ENCODE measurements around the gene TM9SF4.
"Not testable (repeated sequence)": the region's sequence is repeated elsewhere in the genome, so short reads cannot be mapped to it uniquely, and the experiment has no call there.

The TM9SF4 gene

DNA sequence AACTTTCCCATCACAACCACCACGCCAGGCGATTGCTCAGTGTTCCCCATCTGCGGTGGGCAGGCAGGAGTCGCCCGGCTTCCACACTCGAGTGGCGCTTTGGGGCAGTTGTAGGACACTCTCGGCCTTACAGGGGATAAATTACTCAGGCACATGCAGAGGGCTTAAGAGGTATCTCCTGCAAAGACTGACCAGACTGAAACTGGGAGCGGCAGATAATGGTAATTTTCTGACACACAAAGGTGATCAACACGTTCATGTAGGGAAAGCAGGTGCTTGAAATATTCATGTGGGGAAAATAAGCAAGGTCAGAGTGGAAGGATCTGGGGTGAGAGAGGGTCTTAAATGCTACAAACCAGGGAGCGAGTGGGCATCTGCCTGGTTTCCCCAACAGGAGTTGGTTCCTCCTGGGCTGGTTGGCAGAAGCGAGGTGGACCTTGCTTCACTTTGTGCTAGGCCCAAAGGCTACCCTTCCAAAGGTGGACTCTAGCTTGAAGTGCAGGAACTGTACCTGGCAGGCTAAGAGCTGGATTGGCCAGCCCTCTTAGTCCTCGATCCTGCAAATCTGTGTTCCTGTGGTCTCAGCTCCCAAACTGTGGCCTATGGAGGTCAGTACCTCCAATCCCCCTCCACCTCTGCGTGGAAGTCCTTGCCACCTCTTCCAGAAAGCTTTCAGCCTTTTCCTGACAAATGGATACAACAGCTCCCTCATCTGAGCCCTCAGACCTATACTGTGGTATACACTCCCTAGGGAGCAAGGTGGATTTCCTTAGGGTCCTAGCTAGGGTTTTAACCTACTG is 81.3 kb downstream of the TM9SF4 start:
- Histone ChIP-seq H3K27ac (ENCODE audit: low read depth, low read length) (peak overlapping the region; percentile 78), H3K4me3 (ENCODE audit: low read length) (peak overlapping the region; percentile 80), H3K4me1 (ENCODE audit: control insufficient read depth, insufficient read depth, low read length) (peaks cover 5% of the 10 kb centered on the region), H3K27me3 (ENCODE audit: control insufficient read depth, insufficient read depth, low read length) (no peaks in the 10 kb centered on the region), H3K36me3 (ENCODE audit: control insufficient read depth, insufficient read depth, low read length) (peaks cover 5% of the 10 kb centered on the region), H3K9ac (ENCODE audit: low read length) (peak overlapping the region; percentile 12)

DNA sequence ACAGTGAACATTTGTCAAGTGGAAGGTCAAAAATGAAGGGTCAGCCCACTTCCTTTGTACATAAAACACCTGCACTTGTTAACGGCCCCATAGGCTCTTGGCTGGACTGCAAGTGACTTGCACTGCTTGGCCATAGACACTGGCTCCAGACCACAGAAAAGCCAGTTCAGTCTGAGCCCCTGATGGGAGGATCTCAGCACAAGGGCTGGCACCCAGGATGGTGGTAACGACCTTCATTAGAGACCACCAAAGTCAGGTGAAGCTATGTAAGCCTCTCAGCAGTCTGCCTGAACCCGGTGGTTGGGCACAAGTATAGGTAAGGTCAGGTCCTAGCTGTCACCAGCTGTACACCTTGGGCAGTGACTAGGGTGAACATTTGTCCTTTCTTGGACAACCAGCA is 81.9 kb downstream of the TM9SF4 start:
- Histone ChIP-seq H3K27ac (ENCODE audit: low read depth, low read length) (no peak overlapping the region), H3K4me1 (ENCODE audit: control insufficient read depth, insufficient read depth, low read length) (peaks cover 5% of the 10 kb centered on the region), H3K9ac (ENCODE audit: low read length) (no peak overlapping the region), H3K36me3 (ENCODE audit: control insufficient read depth, insufficient read depth, low read length) (peaks cover 11% of the 10 kb centered on the region), H3K27me3 (ENCODE audit: control insufficient read depth, insufficient read depth, low read length) (no peaks in the 10 kb centered on the region), H3K4me3 (ENCODE audit: low read length) (no peak overlapping the region)

DNA sequence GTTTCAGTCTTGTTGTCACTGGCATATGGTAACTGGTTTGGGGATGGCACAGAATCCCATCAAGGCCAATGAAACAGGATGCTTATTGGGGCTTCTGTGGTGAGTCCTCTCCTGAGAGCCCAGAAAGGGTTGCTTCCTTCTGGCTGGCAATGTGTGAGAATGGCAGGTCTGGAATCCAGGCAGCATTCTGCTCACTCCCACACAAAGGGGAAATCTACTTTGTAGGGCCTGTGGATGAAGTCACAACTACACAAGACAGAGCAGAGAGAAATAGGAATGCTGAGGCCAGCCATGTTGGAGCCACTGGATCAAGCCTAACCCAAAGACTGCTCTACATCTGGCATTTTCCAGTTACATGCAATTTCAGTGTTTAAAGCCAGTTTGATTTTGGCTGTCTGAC is 82.4 kb downstream of the TM9SF4 start:
- Histone ChIP-seq H3K27ac (ENCODE audit: low read depth, low read length) (no peak overlapping the region), H3K9ac (ENCODE audit: low read length) (no peak overlapping the region), H3K4me1 (ENCODE audit: control insufficient read depth, insufficient read depth, low read length) (peaks cover 5% of the 10 kb centered on the region), H3K27me3 (ENCODE audit: control insufficient read depth, insufficient read depth, low read length) (no peaks in the 10 kb centered on the region), H3K36me3 (ENCODE audit: control insufficient read depth, insufficient read depth, low read length) (peaks cover 12% of the 10 kb centered on the region), H3K4me3 (ENCODE audit: low read length) (no peak overlapping the region)

DNA sequence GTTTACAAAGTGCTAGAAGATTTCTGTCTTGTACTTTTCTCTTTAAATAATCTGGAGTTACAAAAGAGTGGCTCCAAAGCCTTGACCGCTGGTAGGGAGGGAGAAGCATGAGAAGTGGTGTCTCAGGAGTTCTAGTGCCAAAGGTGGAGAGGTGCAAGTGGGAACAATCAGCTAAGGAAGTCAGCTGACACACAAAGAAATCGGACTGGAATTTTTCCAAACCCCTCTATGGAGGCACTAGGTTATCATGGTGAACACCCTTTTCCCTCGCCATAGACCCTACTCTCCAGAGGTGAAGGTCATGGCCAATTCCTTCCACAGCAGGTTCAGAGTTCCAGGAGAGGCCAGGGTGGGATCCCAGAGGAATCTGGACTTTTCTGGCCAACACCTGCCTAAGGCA is 83.2 kb downstream of the TM9SF4 start:
- Histone ChIP-seq H3K27me3 (ENCODE audit: control insufficient read depth, insufficient read depth, low read length) (no peaks in the 10 kb centered on the region), H3K36me3 (ENCODE audit: control insufficient read depth, insufficient read depth, low read length) (peaks cover 16% of the 10 kb centered on the region), H3K9ac (ENCODE audit: low read length) (no peak overlapping the region), H3K27ac (ENCODE audit: low read depth, low read length) (no peak overlapping the region), H3K4me3 (ENCODE audit: low read length) (no peak overlapping the region), H3K4me1 (ENCODE audit: control insufficient read depth, insufficient read depth, low read length) (peaks cover 5% of the 10 kb centered on the region)

DNA sequence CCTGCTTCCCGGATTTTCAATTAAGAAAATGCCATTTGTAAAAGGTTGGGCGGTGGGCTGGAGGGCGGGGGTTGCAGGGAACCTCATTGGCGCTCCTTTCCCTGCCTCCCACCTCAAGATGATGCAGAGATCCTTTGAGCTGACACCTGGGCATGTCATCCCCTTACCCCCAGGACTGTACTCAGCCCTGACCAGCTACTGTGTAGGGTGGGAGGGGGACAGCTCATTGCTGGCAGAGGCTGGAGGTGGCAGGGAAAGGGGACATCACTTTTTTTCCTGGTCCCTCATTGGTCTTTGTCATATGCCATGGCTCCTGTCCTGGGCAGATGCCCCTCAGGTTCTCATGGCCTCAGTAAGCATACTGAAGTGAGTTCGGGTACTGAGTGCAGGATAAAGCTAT is 83.8 kb downstream of the TM9SF4 start:
- peaks cover 16% of the 10 kb centered on the region for H3K36me3 ChIP-seq (ENCODE audit: control insufficient read depth, insufficient read depth, low read length)
- not testable (repeated sequence) for H3K27ac ChIP-seq (ENCODE audit: low read depth, low read length); H3K4me3 ChIP-seq (ENCODE audit: low read length); H3K27me3 ChIP-seq (ENCODE audit: control insufficient read depth, insufficient read depth, low read length); H3K4me1 ChIP-seq (ENCODE audit: control insufficient read depth, insufficient read depth, low read length); H3K9ac ChIP-seq (ENCODE audit: low read length)

DNA sequence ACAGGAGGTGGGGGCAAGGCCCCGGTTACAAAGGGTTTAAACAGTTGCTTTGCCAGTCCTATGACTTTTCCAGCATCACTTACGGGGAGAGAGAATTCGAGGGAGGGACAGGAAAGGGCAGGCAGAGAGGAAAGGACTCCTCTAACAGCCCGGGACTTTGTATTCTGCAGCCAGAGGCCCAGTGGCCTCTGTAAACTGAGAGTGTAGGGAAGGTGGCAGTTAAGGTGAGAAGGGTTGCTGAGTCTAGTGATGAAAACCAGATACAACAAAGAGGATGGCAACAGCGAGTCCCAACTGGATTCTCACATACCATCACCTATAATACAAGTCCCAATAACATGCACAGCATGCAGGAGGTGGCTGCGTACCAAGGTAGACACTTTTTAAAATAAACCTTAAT is 84.5 kb downstream of the TM9SF4 start:
- H3K4me1 ChIP-seq (ENCODE audit: control insufficient read depth, insufficient read depth, low read length), result no peaks in the 10 kb centered on the region
- no peak overlapping the region for H3K27ac ChIP-seq (ENCODE audit: low read depth, low read length)
- no peaks in the 10 kb centered on the region for H3K27me3 ChIP-seq (ENCODE audit: control insufficient read depth, insufficient read depth, low read length)
- peaks cover 20% of the 10 kb centered on the region for H3K36me3 ChIP-seq (ENCODE audit: control insufficient read depth, insufficient read depth, low read length)
- H3K4me3 ChIP-seq (ENCODE audit: low read length), result no peak overlapping the region
- no peak overlapping the region for H3K9ac ChIP-seq (ENCODE audit: low read length)

DNA sequence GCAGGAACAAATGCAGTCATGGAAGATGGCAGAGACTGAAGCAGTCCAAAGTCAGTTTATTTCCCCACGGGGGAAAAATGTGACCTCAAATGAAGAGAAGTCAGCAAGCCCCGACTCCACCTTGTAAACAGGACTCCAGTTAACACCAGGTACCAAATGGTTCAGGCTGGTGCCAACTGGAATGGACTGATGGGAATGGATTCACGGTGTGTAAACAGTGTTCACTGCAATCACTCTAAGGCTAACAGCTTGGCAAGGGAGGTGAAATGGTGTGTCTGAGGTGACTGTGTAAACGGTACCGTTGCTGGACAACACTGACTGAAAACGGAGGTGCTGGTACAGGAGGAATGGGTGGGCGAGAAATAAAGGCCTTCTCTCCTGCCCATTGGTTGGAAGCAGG is 86.1 kb downstream of the TM9SF4 start:
- peaks cover 29% of the 10 kb centered on the region for H3K36me3 ChIP-seq (ENCODE audit: control insufficient read depth, insufficient read depth, low read length)
- H3K27ac ChIP-seq (ENCODE audit: low read depth, low read length), result no peak overlapping the region
- H3K27me3 ChIP-seq (ENCODE audit: control insufficient read depth, insufficient read depth, low read length), result no peaks in the 10 kb centered on the region
- H3K4me3 ChIP-seq (ENCODE audit: low read length), result no peak overlapping the region
- H3K4me1 ChIP-seq (ENCODE audit: control insufficient read depth, insufficient read depth, low read length), result no peaks in the 10 kb centered on the region
- no peak overlapping the region for H3K9ac ChIP-seq (ENCODE audit: low read length)

DNA sequence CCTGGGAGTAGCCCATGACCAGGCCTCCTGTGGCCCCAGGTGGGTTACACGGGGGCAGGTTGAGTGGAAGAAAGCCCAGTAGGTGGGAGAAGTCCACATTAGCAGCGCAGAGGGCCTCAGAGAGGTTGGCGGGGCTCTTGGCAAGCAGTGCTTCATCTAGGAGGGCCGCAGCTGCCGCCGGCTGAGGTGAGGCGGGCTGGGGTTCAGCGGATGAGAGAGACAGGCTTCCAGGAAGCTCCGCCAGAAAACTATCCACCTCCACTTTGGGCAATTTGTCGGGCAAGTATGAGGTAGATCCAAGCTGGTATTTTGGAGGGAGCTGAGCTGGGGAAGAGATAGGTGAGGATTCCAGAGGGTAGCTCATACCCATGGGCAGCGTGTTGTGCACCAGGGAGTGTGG is 87.1 kb downstream of the TM9SF4 start:
- H3K27me3 ChIP-seq (ENCODE audit: control insufficient read depth, insufficient read depth, low read length); H3K9ac ChIP-seq (ENCODE audit: low read length); H3K4me3 ChIP-seq (ENCODE audit: low read length); H3K4me1 ChIP-seq (ENCODE audit: control insufficient read depth, insufficient read depth, low read length); H3K27ac ChIP-seq (ENCODE audit: low read depth, low read length): not testable (repeated sequence)
- H3K36me3 ChIP-seq (ENCODE audit: control insufficient read depth, insufficient read depth, low read length), result peaks cover 34% of the 10 kb centered on the region

DNA sequence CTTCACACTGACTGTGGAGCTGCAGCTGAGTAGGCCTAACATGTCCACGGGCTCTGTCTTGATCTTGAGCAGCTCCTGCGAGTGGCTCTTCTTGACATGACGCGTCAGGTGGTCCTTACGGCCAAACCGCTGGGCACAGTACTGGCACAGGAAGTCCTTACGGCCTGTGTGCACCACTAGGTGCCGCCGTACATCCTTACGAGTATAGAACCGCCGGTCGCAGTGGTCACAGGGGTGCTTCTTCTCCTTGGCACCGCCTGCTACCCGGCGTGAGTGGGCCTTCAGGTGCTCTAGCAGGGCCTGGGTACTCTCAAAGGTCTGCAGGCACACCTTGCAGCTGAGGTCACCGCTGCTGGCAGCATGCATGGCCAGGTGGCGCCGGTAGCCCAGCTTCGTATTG is 87.6 kb downstream of the TM9SF4 start:
- not testable (repeated sequence) for H3K27ac ChIP-seq (ENCODE audit: low read depth, low read length); H3K4me1 ChIP-seq (ENCODE audit: control insufficient read depth, insufficient read depth, low read length); H3K9ac ChIP-seq (ENCODE audit: low read length); H3K4me3 ChIP-seq (ENCODE audit: low read length); H3K27me3 ChIP-seq (ENCODE audit: control insufficient read depth, insufficient read depth, low read length)
- H3K36me3 ChIP-seq (ENCODE audit: control insufficient read depth, insufficient read depth, low read length), result peaks cover 34% of the 10 kb centered on the region

DNA sequence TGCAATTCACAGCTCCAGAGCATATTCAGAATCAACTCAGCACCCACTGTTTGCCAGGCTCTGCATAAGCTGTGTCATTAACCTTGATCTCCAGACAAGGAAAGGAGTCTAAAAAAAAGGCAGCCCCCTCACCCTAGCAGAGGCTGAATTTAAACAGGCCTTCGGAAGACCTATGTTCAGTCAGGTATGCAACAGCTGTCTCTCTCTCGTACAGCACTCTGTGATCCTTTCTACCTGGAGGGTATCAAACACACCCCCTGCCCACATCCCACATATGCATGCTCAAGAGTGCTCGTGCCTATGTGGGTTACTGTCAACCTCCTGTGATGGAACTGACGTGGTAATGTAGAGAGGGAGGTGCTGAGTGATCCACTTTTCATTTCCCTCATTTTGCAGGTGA is 89.5 kb downstream of the TM9SF4 start:
- Histone ChIP-seq H3K9ac (ENCODE audit: low read length) (no peak overlapping the region), H3K27ac (ENCODE audit: low read depth, low read length) (no peak overlapping the region), H3K36me3 (ENCODE audit: control insufficient read depth, insufficient read depth, low read length) (peaks cover 31% of the 10 kb centered on the region), H3K4me1 (ENCODE audit: control insufficient read depth, insufficient read depth, low read length) (peaks cover 4% of the 10 kb centered on the region), H3K27me3 (ENCODE audit: control insufficient read depth, insufficient read depth, low read length) (no peaks in the 10 kb centered on the region), H3K4me3 (ENCODE audit: low read length) (no peak overlapping the region)

DNA sequence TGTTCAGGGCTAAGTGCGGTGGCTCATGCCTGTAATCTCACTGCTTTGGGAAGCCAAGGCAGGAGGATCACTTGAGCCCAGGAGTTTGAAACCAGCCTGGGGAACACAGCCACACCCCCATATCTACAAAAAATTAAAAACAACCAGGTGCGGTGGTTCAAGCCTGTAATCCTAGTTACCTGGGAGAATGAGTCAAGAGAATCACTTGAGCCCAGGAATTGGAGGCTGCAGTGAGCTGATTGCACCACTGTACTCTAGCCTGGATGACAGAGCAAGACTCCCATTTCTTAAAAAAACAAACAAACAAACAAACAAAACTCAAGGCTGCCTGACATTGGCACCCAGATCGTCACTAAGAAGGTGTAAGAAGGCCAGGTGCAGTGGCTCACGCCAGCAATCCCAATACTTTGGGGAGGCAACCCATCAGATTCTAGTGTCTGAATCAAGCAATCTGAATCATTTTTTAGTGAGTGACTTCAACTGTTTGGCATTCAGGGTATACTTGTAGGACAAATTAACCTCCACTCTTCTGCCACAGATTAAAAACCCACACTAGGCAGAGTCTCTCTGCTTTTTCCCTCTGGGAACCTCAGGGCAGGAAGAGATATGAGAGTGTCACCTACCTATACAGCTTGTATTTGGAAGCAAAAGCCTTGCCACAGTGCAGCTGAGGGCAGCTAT is 91.9 kb downstream of the TM9SF4 start:
- Histone ChIP-seq H3K4me1 (ENCODE audit: control insufficient read depth, insufficient read depth, low read length) (peaks cover 9% of the 10 kb centered on the region), H3K27me3 (ENCODE audit: control insufficient read depth, insufficient read depth, low read length) (no peaks in the 10 kb centered on the region), H3K36me3 (ENCODE audit: control insufficient read depth, insufficient read depth, low read length) (peaks cover 22% of the 10 kb centered on the region), H3K9ac (ENCODE audit: low read length) (no peak overlapping the region), H3K27ac (ENCODE audit: low read depth, low read length) (no peak overlapping the region), H3K4me3 (ENCODE audit: low read length) (no peak overlapping the region)

DNA sequence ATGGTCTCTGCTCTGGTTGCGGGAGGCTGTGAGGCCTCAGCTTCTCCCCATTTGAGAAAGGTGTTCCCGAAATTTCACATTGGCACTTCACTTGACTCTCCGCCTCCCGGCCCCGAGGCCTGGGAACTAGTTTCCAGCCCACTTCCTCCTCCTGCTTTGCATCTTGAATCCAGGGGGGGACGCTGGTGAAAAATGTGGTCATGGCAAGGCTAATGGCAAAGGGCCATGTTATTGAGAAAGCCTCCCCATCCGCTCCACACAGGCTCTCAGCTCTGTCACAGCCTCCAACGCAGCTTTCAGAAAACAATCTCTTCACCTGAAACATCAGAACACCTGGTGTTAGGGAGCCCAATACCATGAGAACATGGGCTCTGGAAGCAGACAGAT is 92.5 kb downstream of the TM9SF4 start:
- no peak overlapping the region for H3K27ac ChIP-seq (ENCODE audit: low read depth, low read length)
- H3K36me3 ChIP-seq (ENCODE audit: control insufficient read depth, insufficient read depth, low read length), result peaks cover 20% of the 10 kb centered on the region
- no peaks in the 10 kb centered on the region for H3K27me3 ChIP-seq (ENCODE audit: control insufficient read depth, insufficient read depth, low read length)
- H3K4me3 ChIP-seq (ENCODE audit: low read length), result no peak overlapping the region
- H3K9ac ChIP-seq (ENCODE audit: low read length), result no peak overlapping the region
- peaks cover 14% of the 10 kb centered on the region for H3K4me1 ChIP-seq (ENCODE audit: control insufficient read depth, insufficient read depth, low read length)
